K562 (cell line): ENCODE measurements around the gene HMGN5. TPM values are rescaled to one million over a fixed set of nuclear protein-coding genes. Genes with fewer than 3 reads are reported as not detected.

Experiments used
- ATAC-seq: fragments of 200-7000 bp; cut with Tn5 transposase; 3 replicates; pipeline ENCODE4 v1.9.1; 2020; ENCODE audit warnings: moderate library complexity
- BruUV-seq: library from RNA; stranded (reverse); fragments of 400-500 nt; replicated peaks from 2 replicates; lab custom pipeline; 2021; lab: Mats Ljungman, UMichigan
- CTCF ChIA-PET: fragments of 300-600 bp; formaldehyde crosslinking; extraction: SDS; loops from one replicate; lab custom pipeline; 2021; ENCODE audit warnings: low intra/inter-chr PET ratio; lab: Yijun Ruan, JAX
- POLR2A ChIA-PET: fragments of 300-600, 350-650 bp; sonication (Branson Sonifier 250); formaldehyde crosslinking; extraction: SDS; loops from one replicate; lab custom pipeline; 2021; ENCODE audit warnings: antibody characterized with exemption, inconsistent platforms; lab: Yijun Ruan, JAX
- DNase-seq, 4 experiments: peaks; one replicate each; pipeline versions ENCODE4 v3.0.0 to v3.0.0-alpha.2; 2011 to 2018; ENCODE audit warnings: low spot score in 3 of 4, mixed read lengths in 3 of 4; ENCODE audit errors: extremely low read depth in 1 of 4
- FAIRE-seq: peaks from 2 replicates; lab custom pipeline; 2011; peaks lifted over from hg19 to GRCh38; lab: Jason Lieb, UNC
- H2AFZ ChIP-seq: 2 replicates; pipeline ENCODE4 v1.6.0; 2011; ENCODE audit warnings: low read depth, low read length, control low read depth, inconsistent platforms
- H3K27ac ChIP-seq: fragments of 200-600 bp; 3 replicates; pipeline ENCODE4 v1.8.0; 2011; ENCODE audit warnings: low read depth, mild to moderate bottlenecking, control low read depth, inconsistent platforms, low read length, moderate library complexity, mixed read lengths; ENCODE audit errors: extremely low read depth
- H3K27me3 ChIP-seq, 2 experiments: fragments of 300-600 bp in 1 of 2; 2 replicates in 1 of 2; 3 replicates in 1 of 2; pipeline versions ENCODE4 v1.6.0 to v1.8.0; 2011; ENCODE audit warnings: inconsistent platforms in 2 of 2, low read length in 2 of 2, mild to moderate bottlenecking in 1 of 2, mixed read lengths in 1 of 2, moderate library complexity in 1 of 2; ENCODE audit not compliant: control insufficient read depth in 2 of 2, insufficient read depth in 2 of 2
- H3K36me3 ChIP-seq: fragments of 300-600 bp; 3 replicates; pipeline ENCODE4 v1.8.0; 2011; ENCODE audit warnings: mild to moderate bottlenecking, low read length, inconsistent platforms; ENCODE audit not compliant: control insufficient read depth, insufficient read depth
- H3K4me1 ChIP-seq, 2 experiments: fragments of 200-600 bp in 1 of 2; replicated peaks in 1 of 2; 2 replicates in 1 of 2; 3 replicates in 1 of 2; pipeline versions ENCODE4 v1.5.1 to v1.8.0; 2011; ENCODE audit warnings: inconsistent platforms in 2 of 2, low read length in 2 of 2, mild to moderate bottlenecking in 1 of 2, mixed read lengths in 1 of 2, moderate library complexity in 1 of 2; ENCODE audit not compliant: control insufficient read depth in 2 of 2, insufficient read depth in 2 of 2
- H3K4me2 ChIP-seq: 2 replicates; pipeline ENCODE4 v1.6.1; 2011; ENCODE audit warnings: low read length, control low read depth, inconsistent platforms, mixed read lengths; ENCODE audit not compliant: insufficient read depth
- H3K4me3 ChIP-seq: fragments of 200-600 bp; sonication (generic), shearing (Covaris generic); 2 replicates; pipeline ENCODE4 v1.5.1; 2016; ENCODE audit warnings: control low read depth, inconsistent platforms
- H3K79me2 ChIP-seq: fragments of 200-600 bp; 3 replicates; pipeline ENCODE4 v1.8.0; 2011; ENCODE audit warnings: low read length, inconsistent platforms; ENCODE audit not compliant: control insufficient read depth, insufficient read depth
- H3K9ac ChIP-seq, 2 experiments: 2 replicates each; pipeline versions ENCODE4 v1.6.0 to v1.6.1; 2011; ENCODE audit warnings: low read depth in 2 of 2, low read length in 2 of 2, control low read depth in 1 of 2, inconsistent platforms in 1 of 2, mild to moderate bottlenecking in 1 of 2, mixed read lengths in 1 of 2; ENCODE audit not compliant: insufficient read depth in 1 of 2
- H3K9me1 ChIP-seq: one replicate; pipeline ENCODE4 v1.6.0; 2011; ENCODE audit warnings: inconsistent platforms, mild to moderate bottlenecking, low read length, moderate library complexity; ENCODE audit not compliant: control insufficient read depth, insufficient read depth
- H3K9me3 ChIP-seq: replicated peaks from 2 replicates; pipeline ENCODE4 v1.5.1; 2011; ENCODE audit warnings: low read depth, low read length, inconsistent platforms; ENCODE audit not compliant: control insufficient read depth, insufficient read depth
- H4K20me1 ChIP-seq: replicated peaks from 2 replicates; pipeline ENCODE4 v1.6.1; 2011; ENCODE audit warnings: low read length, inconsistent platforms, mixed read lengths; ENCODE audit not compliant: control insufficient read depth, insufficient read depth
- ARID4B ChIP-seq: sonication (generic); formaldehyde crosslinking; IDR thresholded peaks from 2 replicates; pipeline ENCODE4 v1.8.0; 2022; ENCODE audit warnings: mild to moderate bottlenecking, missing genetic modification reagents
- CREB1 ChIP-seq, 2 experiments: sonication (generic) in 1 of 2; formaldehyde crosslinking in 1 of 2; IDR thresholded peaks; 2 replicates each; pipeline versions ENCODE4 v1.6.1 to v1.8.0; 2012 to 2022; ENCODE audit warnings: inconsistent platforms in 1 of 2, mild to moderate bottlenecking in 1 of 2, missing genetic modification reagents in 1 of 2, moderate library complexity in 1 of 2
- HMGN3 ChIP-seq: IDR thresholded peaks from 2 replicates; pipeline ENCODE4 v1.6.1; 2011; ENCODE audit warnings: borderline replicate concordance, low read depth, mild to moderate bottlenecking, mixed read lengths, low read length; ENCODE audit not compliant: insufficient read length; ENCODE audit errors: extremely low read depth
- IFI16 ChIP-seq: fragments of 250-450 bp; sonication (Bioruptor Pico); IDR thresholded peaks from 2 replicates; pipeline ENCODE4 v2.1.2; 2022; ENCODE audit warnings: mild to moderate bottlenecking, inconsistent platforms
- MAFG ChIP-seq: fragments of 450-650 bp; conservative IDR thresholded peaks from 2 replicates; pipeline ENCODE4 v1.6.1; 2016; ENCODE audit warnings: missing genetic modification characterization, missing compliant biosample characterization
- MEIS2 ChIP-seq: fragments of 450-650 bp; IDR thresholded peaks from 2 replicates; pipeline ENCODE4 v1.6.1; 2014; ENCODE audit warnings: mild to moderate bottlenecking; ENCODE audit not compliant: partially characterized antibody
- NR1H2 ChIP-seq: sonication (generic); formaldehyde crosslinking; IDR thresholded peaks from 2 replicates; pipeline ENCODE4 v1.4.0; 2020; ENCODE audit warnings: mild to moderate bottlenecking, missing genetic modification reagents
- NR2F6 ChIP-seq: fragments of 450-650 bp; formaldehyde crosslinking; IDR thresholded peaks from 2 replicates; pipeline ENCODE4 v1.4.0; 2020; ENCODE audit warnings: mild to moderate bottlenecking
- PURB ChIP-seq: sonication (generic); formaldehyde crosslinking; IDR thresholded peaks from 2 replicates; pipeline ENCODE4 v1.9.0; 2021; ENCODE audit warnings: low read depth, mild to moderate bottlenecking, missing genetic modification reagents
- SIRT6 ChIP-seq: IDR thresholded peaks from one replicate; pipeline ENCODE4 v1.6.1; 2012; ENCODE audit warnings: low read depth, mild to moderate bottlenecking, control low read depth, inconsistent platforms, low read length, moderate library complexity
- YY1 ChIP-seq, 3 experiments: IDR thresholded peaks; 2 replicates each; pipeline ENCODE4 v1.6.1; 2011; ENCODE audit warnings: low read length in 2 of 3, mild to moderate bottlenecking in 2 of 3, moderate library complexity in 2 of 3, borderline replicate concordance in 1 of 3, control low read depth in 1 of 3, low read depth in 1 of 3; ENCODE audit not compliant: insufficient read depth in 3 of 3, insufficient replicate concordance in 2 of 3, control insufficient read depth in 1 of 3, insufficient read length in 1 of 3; ENCODE audit errors: extremely low read depth in 1 of 3
- ZC3H11A ChIP-seq: IDR thresholded peaks from 2 replicates; pipeline ENCODE4 v1.6.1; 2012; ENCODE audit warnings: low read depth, low read length, improper control_type of control experiment
- ZNF717 ChIP-seq: fragments of 250-450 bp; sonication (Bioruptor Pico); IDR thresholded peaks from 2 replicates; pipeline ENCODE4 v1.5.0; 2021
- WGBS: fragments of 100-300 bp; shearing (Covaris generic); methylation state at CpG from one replicate; pipeline ENCODE4 v1.1.6; 2016; ENCODE audit warnings: low coverage, mixed read lengths; ENCODE audit not compliant: insufficient coverage; ENCODE audit errors: missing lambda C conversion rate; 5-methylcytosine and 5-hydroxymethylcytosine counted together
- in situ Hi-C: fragments of 300-500 bp; cut with MboI; formaldehyde crosslinking; loops from 4 replicates; pipeline ENCODE4 v1.15.0; 2018; ENCODE audit warnings: inconsistent platforms, mixed read lengths
- intact Hi-C: fragments of 100-400 bp; cut with micrococcal nuclease; formaldehyde crosslinking; loops from 2 replicates; pipeline ENCODE4 v1.14.2; 2022
- polyA plus RNA-seq, 8 experiments: library from polyadenylated mRNA; depleted of rRNA in 4 of 8; stranded (reverse) in 5 of 8; unstranded in 3 of 8; fragments of >200 nt; fragmentation: Nextera tagmentation in 2 of 8; fragmentation: Illumina TruSeq in 1 of 8; extraction: Ambion mirVana in 2 of 8; extraction: Trizol in 1 of 8; gene quantifications; 2 replicates each; pipeline versions ENCODE4 v1.2.1 to v1.2.3, GENCODE V29; 2011 to 2014; ENCODE audit warnings: inconsistent platforms in 1 of 8, missing spikeins in 1 of 8
- total RNA-seq, 7 experiments: library from RNA; depleted of rRNA in 6 of 7; stranded (reverse); fragments of >200 nt in 6 of 7; fragmentation: Illumina TruSeq in 2 of 7; extraction: Trizol in 2 of 7; gene quantifications; 2 replicates each; pipeline versions ENCODE4 v1.2.1 to v1.2.3, GENCODE V29; 2011 to 2021; ENCODE audit warnings: low replicate concordance in 1 of 7
- TF ChIP-seq, protein P1 (sequence below): fragments of 200-800 bp; sonication (Bioruptor generic); IDR thresholded peaks from 2 replicates; pipeline ENCODE4 v1.6.1; 2017; ENCODE audit warnings: missing genetic modification characterization, missing compliant biosample characterization

HMGN5 gene
- total and polyA plus RNA-seq, 9 of the 15 experiments (the other 6 are each of a cell fraction or from before 2014, with no cell fraction given): 2.5 to 56.1 (median 7.0) TPM

GRCh38 chrX:81120258-81120935, 81.3 kb downstream of the HMGN5 start:
- Histone ChIP-seq H3K9me3 (no peaks in the 10 kb centered on the region), H3K27me3 (no peaks in the 10 kb centered on the region), H3K36me3 (no peaks in the 10 kb centered on the region), H3K9ac (peak overlapping the region; percentile 75 to 87; a peak in 3 of 4 replicates), H4K20me1 (no peaks in the 10 kb centered on the region), H3K4me3 (peak overlapping the region; percentile 46), H3K9me1 (no peaks in the 10 kb centered on the region), H3K4me2 (peak overlapping the region; percentile 81), H3K27ac (peak overlapping the region; percentile 41; the same call in 2 of the 3 replicates), H2AFZ (peak overlapping the region; percentile 80), H3K4me1 (no peaks in the 10 kb centered on the region), H3K79me2 (peaks cover 13% of the 10 kb centered on the region; the same call in 2 of the 3 replicates)
- in situ Hi-C loops: no loop called here
- ATAC-seq (peak; percentile 29), DNase-seq (peak in 1 of 4 experiments; percentile 15), FAIRE-seq (no peak)
- ChIA-PET POLR2A (interaction anchor here (0.9 kb wide), 1 partner anchor 239 kb away, joined by 3 read pairs; no protein-coding TSS in a partner anchor), CTCF (no interaction called here)
- no TSS peak for BruUV-seq
- WGBS: 0% methylated on average over 14 of the region's 17 CpGs
- intact Hi-C loops: loop anchor here (5.0 kb wide), 3 partner anchors 82 to 313 kb away; partner anchors contain the start of genes BRWD3, HMGN5 and SH3BGRL
- TF ChIP-seq, protein P1, sequence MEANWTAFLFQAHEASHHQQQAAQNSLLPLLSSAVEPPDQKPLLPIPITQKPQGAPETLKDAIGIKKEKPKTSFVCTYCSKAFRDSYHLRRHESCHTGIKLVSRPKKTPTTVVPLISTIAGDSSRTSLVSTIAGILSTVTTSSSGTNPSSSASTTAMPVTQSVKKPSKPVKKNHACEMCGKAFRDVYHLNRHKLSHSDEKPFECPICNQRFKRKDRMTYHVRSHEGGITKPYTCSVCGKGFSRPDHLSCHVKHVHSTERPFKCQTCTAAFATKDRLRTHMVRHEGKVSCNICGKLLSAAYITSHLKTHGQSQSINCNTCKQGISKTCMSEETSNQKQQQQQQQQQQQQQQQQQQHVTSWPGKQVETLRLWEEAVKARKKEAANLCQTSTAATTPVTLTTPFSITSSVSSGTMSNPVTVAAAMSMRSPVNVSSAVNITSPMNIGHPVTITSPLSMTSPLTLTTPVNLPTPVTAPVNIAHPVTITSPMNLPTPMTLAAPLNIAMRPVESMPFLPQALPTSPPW: no peak
- no peak for TF ChIP-seq NR2F6 (CRISPR knock-in tag)
- TF ChIP-seq ZC3H11A: no peak
- TF ChIP-seq ARID4B (CRISPR knock-in tag): no peak
- TF ChIP-seq YY1 (IDR thresholded peaks at IDR 0.05; ENCODE audit: borderline replicate concordance in 1 of 3, control insufficient read depth in 1 of 3, extremely low read depth in 1 of 3, insufficient read depth in 3 of 3, insufficient read length in 1 of 3, insufficient replicate concordance in 2 of 3, low read depth in 1 of 3, low read length in 2 of 3): no peak
- TF ChIP-seq CREB1 (IDR thresholded peaks at IDR 0.05): no peak
- TF ChIP-seq CREB1 (CRISPR knock-in tag; IDR thresholded peaks at IDR 0.05): no peak
- TF ChIP-seq HMGN3: no peak
- TF ChIP-seq SIRT6: no peak
- TF ChIP-seq MAFG (tag): no peak
- TF ChIP-seq PURB (CRISPR knock-in tag): no peak
- TF ChIP-seq ZNF717 (CRISPR knock-in tag): no peak
- no peak for TF ChIP-seq NR1H2 (CRISPR knock-in tag)
- TF ChIP-seq IFI16 (CRISPR knock-in tag): no peak
- no peak for TF ChIP-seq MEIS2
